ENCODE measurements around the gene DVL2. TPM values are rescaled to one million over a fixed set of nuclear protein-coding genes. Genes with fewer than 3 reads are reported as not detected.
A peak's percentile ranks its signal among the peaks of the same experiment; 100 is the strongest.

DVL2 gene
- total RNA-seq, 1 donor from 2014 or later = 73.5 TPM

DNA sequence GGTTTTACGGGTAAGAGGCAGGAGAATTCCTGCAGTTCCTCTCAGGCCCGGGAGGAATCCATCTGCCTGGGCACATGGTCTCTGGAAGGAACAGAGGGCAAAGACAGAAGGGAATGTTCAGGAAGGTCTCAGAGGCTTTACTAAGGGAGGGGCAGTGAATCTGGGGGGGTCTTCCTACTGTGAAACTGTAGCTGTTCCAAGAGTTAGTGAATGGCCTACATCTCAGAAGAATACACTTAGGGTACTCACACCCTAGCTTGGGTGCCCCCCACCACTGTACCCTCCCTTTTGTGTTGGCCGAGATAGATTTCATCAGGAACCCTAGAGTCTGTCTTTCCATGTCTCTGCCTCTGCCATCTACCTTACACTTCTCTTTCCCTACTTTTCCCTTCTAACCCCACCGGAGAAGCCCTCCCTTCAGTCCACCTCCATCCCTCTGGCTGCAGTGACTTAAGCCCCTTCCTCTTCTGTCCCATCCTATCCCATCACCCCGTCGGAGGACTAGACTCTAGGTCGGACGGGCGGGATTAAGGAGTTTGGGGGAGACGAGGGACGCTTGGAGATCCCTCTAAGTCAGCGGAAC, 15.0 kb downstream of the DVL2 start:
- no peak for DNase-seq (ENCODE audit: low spot score)
- Mint-ChIP-seq H3K27ac (peak overlapping the region; percentile 96), H3K4me3 (peak overlapping the region; percentile 96), H3K36me3 (ENCODE audit: low read depth) (peaks cover 17% of the 10 kb centered on the region), H3K9me3 (no peaks in the 10 kb centered on the region), H3K27me3 (ENCODE audit: insufficient read depth) (peaks cover 3% of the 10 kb centered on the region), H3K4me1 (ENCODE audit: low read depth) (peaks cover 61% of the 10 kb centered on the region)
- intact Hi-C loops (cut with micrococcal nuclease) = loop anchor here (1.0 to 10.0 kb wide), 5 partner anchors 15 to 1805 kb away; partner anchors contain the start of genes DVL2, ELP5 and NTN1

DNA sequence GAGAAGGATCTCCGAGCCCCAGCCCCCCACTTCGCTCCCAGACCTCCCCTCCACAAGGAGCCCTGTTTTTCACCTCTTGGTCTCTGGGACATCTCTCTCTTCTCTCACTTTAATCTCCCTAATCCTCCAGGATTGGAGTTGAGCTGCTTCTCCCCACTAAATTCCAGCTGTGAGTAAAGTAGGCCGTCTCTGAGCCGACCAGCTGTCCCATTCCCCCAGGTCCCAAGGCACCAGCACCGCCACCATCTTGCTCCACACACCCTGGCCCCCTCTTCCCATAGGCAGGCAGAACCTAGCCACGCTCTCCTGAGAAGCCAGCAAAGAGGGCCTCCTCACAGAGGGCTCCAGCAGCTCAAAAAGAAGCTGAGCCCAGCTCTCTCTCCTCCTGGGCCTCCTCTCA, 15.6 kb downstream of the DVL2 start:
- H3K4me3 Mint-ChIP-seq = peak overlapping the region; percentile 96
- DNase-seq (ENCODE audit: low spot score) = no peak
- intact Hi-C loops (cut with micrococcal nuclease) = loop anchor here (1.0 to 10.0 kb wide), 5 partner anchors 14 to 1806 kb away; partner anchors contain the start of genes DVL2, ELP5 and NTN1
- H3K27me3 Mint-ChIP-seq (ENCODE audit: insufficient read depth) = peaks cover 3% of the 10 kb centered on the region
- peaks cover 66% of the 10 kb centered on the region for H3K4me1 Mint-ChIP-seq (ENCODE audit: low read depth)
- H3K9me3 Mint-ChIP-seq = no peaks in the 10 kb centered on the region
- peak overlapping the region; percentile 31 for H3K27ac Mint-ChIP-seq
- H3K36me3 Mint-ChIP-seq (ENCODE audit: low read depth) = peaks cover 13% of the 10 kb centered on the region

DNA sequence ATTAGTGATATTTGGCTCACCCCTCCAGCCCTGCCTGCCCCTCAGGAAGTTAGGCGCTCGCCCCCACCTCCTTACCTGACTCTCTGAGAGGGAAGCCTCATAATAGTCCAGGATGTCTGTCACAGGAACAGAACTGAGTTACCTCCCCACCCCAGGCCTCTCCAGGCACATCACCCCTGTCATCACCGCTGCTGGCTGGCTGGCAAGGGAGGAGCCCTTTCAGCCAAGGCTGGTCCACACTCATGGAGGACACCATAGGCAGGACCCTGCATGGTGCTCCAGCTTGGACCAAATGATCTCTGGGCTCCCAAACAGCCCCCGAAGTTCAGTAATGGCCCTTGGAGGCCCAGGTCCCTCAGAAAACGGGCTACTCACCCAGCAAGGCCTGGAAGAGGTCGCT, 16.2 kb downstream of the DVL2 start:
- intact Hi-C loops (cut with micrococcal nuclease) = loop anchor here (2.0 to 10.0 kb wide), 2 partner anchors 13 to 1807 kb away; partner anchors contain the start of gene NTN1
- H3K36me3 Mint-ChIP-seq (ENCODE audit: low read depth) = peaks cover 8% of the 10 kb centered on the region
- DNase-seq (ENCODE audit: low spot score) = no peak
- peaks cover 3% of the 10 kb centered on the region for H3K27me3 Mint-ChIP-seq (ENCODE audit: insufficient read depth)
- H3K9me3 Mint-ChIP-seq = no peaks in the 10 kb centered on the region
- H3K4me3 Mint-ChIP-seq = peak overlapping the region; percentile 76
- H3K4me1 Mint-ChIP-seq (ENCODE audit: low read depth) = peaks cover 72% of the 10 kb centered on the region
- peak overlapping the region; percentile 75 for H3K27ac Mint-ChIP-seq

DNA sequence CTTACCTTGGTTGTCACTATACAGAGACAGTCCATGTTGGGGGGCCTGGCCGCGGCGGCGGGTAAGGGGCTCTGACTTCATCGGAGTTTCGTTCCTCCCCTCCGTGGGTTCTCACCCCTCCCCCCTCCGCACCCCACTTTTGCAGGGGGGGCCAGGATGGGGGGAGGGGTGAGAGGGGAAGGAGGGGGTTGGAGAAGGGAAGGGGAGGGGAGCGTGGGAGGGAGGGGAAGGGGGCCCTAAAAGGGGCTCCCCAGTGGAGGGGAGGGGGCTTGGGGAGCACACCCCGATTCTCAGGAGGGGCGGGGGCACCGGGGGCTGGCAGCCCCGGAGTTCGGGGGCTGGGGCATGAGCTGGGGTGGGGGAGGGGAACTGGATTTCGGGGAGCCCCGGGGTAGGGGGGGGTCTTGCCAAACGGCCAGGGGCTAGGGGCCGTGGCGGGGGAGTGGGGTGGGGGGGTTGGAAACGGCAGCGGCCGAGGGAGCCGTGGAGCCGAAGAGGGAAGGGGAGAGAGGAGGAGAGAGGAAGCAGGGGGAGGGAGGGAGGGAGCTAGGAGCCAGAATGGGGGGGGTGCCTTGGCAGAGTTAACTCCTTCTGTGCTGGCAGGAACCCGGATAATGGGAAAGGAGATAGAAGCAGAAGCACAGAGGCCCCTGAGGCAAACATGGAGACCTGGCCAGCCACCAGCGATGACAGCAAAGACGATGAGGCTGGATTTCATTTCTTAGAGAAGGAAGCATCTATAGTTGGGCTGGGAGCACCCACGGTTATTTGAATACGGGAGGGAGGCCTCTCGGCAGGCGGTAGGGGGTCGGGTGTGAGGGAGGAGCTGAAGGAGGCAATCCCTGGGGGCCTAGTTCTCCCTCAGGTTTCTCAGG, 17.0 kb downstream of the DVL2 start:
- intact Hi-C loops (cut with micrococcal nuclease) = loop anchor here (10.0 kb wide), 1 partner anchor 1807 kb away; the partner anchor contains the start of gene NTN1
- no peak for DNase-seq (ENCODE audit: low spot score)
- Mint-ChIP-seq H3K27me3 (ENCODE audit: insufficient read depth) (peaks cover 4% of the 10 kb centered on the region), H3K36me3 (ENCODE audit: low read depth) (peaks cover 8% of the 10 kb centered on the region), H3K4me1 (ENCODE audit: low read depth) (peaks cover 73% of the 10 kb centered on the region), H3K9me3 (no peaks in the 10 kb centered on the region), H3K4me3 (peak overlapping the region; percentile 82), H3K27ac (peak overlapping the region; percentile 75)

- intact Hi-C loops (cut with micrococcal nuclease) = loop anchor here (10.0 kb wide), 1 partner anchor 1808 kb away; the partner anchor contains the start of gene NTN1
- Mint-ChIP-seq H3K9me3 (no peaks in the 10 kb centered on the region), H3K27me3 (ENCODE audit: insufficient read depth) (peaks cover 9% of the 10 kb centered on the region), H3K4me3 (peak overlapping the region; percentile 82), H3K36me3 (ENCODE audit: low read depth) (peaks cover 6% of the 10 kb centered on the region), H3K27ac (peak overlapping the region; percentile 81), H3K4me1 (ENCODE audit: low read depth) (peaks cover 65% of the 10 kb centered on the region)
- DNase-seq (ENCODE audit: low spot score) = no peak
These were observed 17.8 kb downstream of the DVL2 start for GRCh38 chr17:7216242-7217112.

DNA sequence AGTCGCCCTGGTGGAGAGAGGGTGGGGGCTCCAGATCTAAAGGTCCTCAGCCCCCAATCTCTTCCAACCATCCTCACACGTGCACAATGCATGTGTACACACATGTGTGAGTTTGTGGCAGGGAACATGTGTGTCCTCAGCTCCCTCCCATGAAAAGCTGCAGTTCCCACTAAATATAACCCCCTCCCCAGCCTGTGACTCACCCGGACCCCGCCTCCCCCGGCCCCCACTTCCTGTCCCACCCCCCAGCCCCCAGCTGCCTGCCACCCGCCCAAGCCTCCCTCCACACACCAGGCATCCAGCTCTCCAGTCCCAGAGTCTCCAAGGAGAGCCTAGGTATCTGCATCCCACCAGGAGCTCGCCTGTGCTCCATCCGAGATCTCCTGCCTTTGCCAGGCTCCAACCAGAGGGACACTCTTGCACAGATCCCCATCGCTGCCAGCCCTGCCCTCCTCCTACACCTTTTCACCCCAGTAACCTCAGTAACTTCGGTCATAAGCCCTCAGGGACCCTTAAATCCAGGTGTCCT, 18.6 kb downstream of the DVL2 start:
- DNase-seq (ENCODE audit: low spot score) = no peak
- Mint-ChIP-seq H3K36me3 (ENCODE audit: low read depth) (peaks cover 2% of the 10 kb centered on the region), H3K9me3 (no peaks in the 10 kb centered on the region), H3K4me3 (peak overlapping the region; percentile 91), H3K4me1 (ENCODE audit: low read depth) (peaks cover 58% of the 10 kb centered on the region), H3K27ac (peak overlapping the region; percentile 81), H3K27me3 (ENCODE audit: insufficient read depth) (peaks cover 9% of the 10 kb centered on the region)
- intact Hi-C loops (cut with micrococcal nuclease) = loop anchor here (1.0 to 10.0 kb wide), 7 partner anchors 19 to 1809 kb away; partner anchors contain the start of genes DVL2, ELP5, NTN1 and POLR2A

DNA sequence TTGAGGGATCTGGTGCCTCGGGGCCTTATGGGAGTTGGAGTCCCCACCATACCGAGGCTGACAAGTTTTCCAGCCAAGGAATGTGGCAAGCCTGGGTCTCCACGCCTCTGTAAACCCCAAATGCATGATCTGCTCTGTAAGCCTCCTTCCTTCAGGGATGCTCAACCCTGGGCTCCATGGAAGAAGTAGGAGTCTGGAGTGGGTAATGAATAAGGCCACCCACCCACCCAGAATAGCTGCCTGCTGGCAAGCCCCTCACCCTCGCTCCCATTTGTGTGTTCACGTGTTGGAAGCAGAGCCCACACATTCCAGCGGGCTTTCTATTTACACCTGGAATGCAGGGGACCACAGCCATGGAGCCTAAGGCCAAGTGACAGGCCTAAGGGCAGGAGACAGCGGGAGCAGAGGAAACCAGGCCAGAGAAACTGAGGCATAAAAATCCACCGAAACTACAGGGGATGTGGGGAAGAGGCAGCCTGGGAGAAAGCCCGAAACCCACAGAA, 19.1 kb downstream of the DVL2 start:
- peaks cover 55% of the 10 kb centered on the region for H3K4me1 Mint-ChIP-seq (ENCODE audit: low read depth)
- intact Hi-C loops (cut with micrococcal nuclease) = loop anchor here (1.0 to 10.0 kb wide), 7 partner anchors 19 to 1810 kb away; partner anchors contain the start of genes DVL2, ELP5, NTN1 and POLR2A
- peak overlapping the region; percentile 98 for H3K27ac Mint-ChIP-seq

GRCh38 chr17:7214300-7215135, 19.8 kb downstream of the DVL2 start:
- Mint-ChIP-seq H3K27me3 (ENCODE audit: insufficient read depth) (peaks cover 14% of the 10 kb centered on the region), H3K4me1 (ENCODE audit: low read depth) (peaks cover 55% of the 10 kb centered on the region), H3K4me3 (peak overlapping the region; percentile 91), H3K27ac (peak overlapping the region; percentile 98), H3K36me3 (ENCODE audit: low read depth) (peaks cover under 1% of the 10 kb centered on the region), H3K9me3 (no peaks in the 10 kb centered on the region)
- DNase-seq (ENCODE audit: low spot score) = peak; percentile 99
- intact Hi-C loops (cut with micrococcal nuclease) = loop anchor here (1.0 to 10.0 kb wide), 11 partner anchors 9 to 1810 kb away; partner anchors contain the start of genes DVL2, EIF5A, ELP5 and NTN1

More for the DNA sequence above, 19.1 kb downstream of the DVL2 start:
- Mint-ChIP-seq H3K9me3 (no peaks in the 10 kb centered on the region), H3K4me3 (peak overlapping the region; percentile 91), H3K27me3 (ENCODE audit: insufficient read depth) (peaks cover 10% of the 10 kb centered on the region), H3K36me3 (ENCODE audit: low read depth) (peaks cover 2% of the 10 kb centered on the region)
- no peak for DNase-seq (ENCODE audit: low spot score)

- H3K9me3 Mint-ChIP-seq = no peaks in the 10 kb centered on the region
- H3K36me3 Mint-ChIP-seq (ENCODE audit: low read depth) = no peaks in the 10 kb centered on the region
- peaks cover 14% of the 10 kb centered on the region for H3K27me3 Mint-ChIP-seq (ENCODE audit: insufficient read depth)
- H3K4me1 Mint-ChIP-seq (ENCODE audit: low read depth) = peaks cover 48% of the 10 kb centered on the region
- H3K4me3 Mint-ChIP-seq = peak overlapping the region; percentile 91
- H3K27ac Mint-ChIP-seq = peak overlapping the region; percentile 98
- DNase-seq (ENCODE audit: low spot score) = peak; percentile 64
- intact Hi-C loops (cut with micrococcal nuclease) = loop anchor here (1.0 to 10.0 kb wide), 9 partner anchors 9 to 1811 kb away; partner anchors contain the start of genes EIF5A, NTN1, PHF23 and POLR2A
These were observed 20.4 kb downstream of the DVL2 start for GRCh38 chr17:7213895-7214299.

DNA sequence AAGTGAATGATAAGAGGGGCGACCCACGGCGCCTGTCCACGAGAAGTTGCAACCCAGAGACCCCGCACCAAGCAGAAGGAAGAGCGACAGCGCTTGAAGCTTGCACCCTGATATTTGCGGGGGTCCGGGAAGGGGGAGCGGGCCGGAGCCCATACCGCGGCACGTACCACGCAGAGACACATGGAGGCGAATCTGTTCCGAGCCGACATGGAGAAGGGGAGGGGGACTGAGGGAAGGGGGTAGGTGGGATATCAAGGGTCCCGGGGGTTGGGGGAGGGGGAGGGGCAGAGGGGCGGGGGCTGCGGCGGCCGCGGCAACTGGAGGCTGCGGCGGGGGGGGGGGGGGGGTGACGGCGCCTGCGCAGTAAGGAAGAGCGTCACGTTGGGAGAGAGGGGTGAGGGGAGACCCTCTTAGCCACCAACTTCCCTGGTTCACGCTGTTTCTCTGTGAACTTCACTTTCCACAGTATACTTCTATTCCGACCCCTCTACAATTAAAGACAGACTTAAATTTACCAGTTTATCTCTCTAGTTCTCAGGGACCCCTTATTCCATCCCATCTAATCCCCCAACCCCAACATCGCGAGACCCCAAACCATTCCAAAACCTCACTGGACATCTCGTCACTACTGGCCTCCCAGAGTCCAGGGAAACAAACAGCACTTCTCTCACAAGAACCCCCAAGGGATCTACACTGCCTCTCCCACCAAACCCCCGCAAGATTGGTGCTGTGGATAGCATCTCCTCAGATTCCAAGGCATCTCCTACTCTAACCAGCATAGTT, 22.6 kb downstream of the DVL2 start:
- DNase-seq (ENCODE audit: low spot score) = no peak
- Mint-ChIP-seq H3K9me3 (no peaks in the 10 kb centered on the region), H3K27me3 (ENCODE audit: insufficient read depth) (peaks cover 14% of the 10 kb centered on the region), H3K4me3 (no peak overlapping the region), H3K4me1 (ENCODE audit: low read depth) (peaks cover 38% of the 10 kb centered on the region), H3K27ac (no peak overlapping the region), H3K36me3 (ENCODE audit: low read depth) (no peaks in the 10 kb centered on the region)
- intact Hi-C loops (cut with micrococcal nuclease) = loop anchor here (10.0 kb wide), 1 partner anchor 1813 kb away; the partner anchor contains the start of gene NTN1

Measured in activated T-helper 1 cell treated with anti-CD3 and anti-CD28 coated beads, Interleukin-12 subunit alpha, Interleukin-12 subunit beta, Interleukin-2, Interleukin-4 antibody, amounts not matched to agents 30 ng/mL and 10 ng/mL and 1 ng/mL, durations not matched to agents 14 hours and 24 hours and 36 hours (primary cell).